Fibroblast of pulmonary artery (primary cell): ENCODE measurements around the gene RUBCN.
"Not testable (repeated sequence)": the region's sequence is repeated elsewhere in the genome, so short reads cannot be mapped to it uniquely, and the experiment has no call there.

Source experiments
- DNase-seq: peaks from one replicate; pipeline ENCODE4 v3.0.0-alpha.2; 2010; ENCODE audit warnings: low read depth
- H3K4me3 ChIP-seq: replicated peaks from 2 replicates; pipeline ENCODE4 v1.5.1; 2011; ENCODE audit warnings: low read depth, mild to moderate bottlenecking, control low read depth, low read length, moderate library complexity

RUBCN gene

DNA sequence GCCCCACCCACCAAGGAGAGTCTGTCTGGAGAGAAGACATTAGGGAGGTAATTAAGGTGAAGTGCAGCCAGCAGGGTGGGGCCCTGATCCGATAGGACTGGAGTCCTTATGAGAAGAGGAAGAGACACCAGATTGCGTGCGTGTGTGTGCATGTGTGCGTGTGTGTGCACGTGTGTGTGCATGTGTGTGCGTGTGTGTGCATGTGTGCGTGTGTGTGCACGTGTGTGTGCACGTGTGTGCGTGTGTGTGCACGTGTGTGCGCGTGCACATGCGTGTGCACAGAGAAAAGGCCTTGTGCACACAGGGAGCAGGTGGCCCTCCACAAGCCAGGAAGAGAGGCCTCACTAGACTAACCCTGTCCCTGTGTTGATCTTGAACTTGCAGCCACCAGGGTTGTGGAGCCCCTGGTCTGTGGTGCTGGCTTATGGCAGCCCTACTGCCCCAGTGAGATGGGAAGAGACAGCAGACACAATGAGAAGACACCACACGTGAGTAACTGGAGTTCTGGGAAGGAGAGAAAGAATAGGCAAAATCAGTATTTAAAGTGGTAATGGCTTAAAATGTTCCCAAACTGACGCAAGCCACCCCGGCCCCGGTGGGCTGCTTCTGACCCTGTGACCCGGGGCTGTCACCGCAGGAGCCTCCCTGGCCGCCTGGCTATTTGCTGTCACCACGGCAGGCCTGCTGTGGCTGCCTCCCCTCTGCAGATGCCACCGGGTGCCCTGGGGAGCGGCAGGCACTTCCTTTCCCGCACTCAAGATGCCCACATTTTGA is 73.2 kb downstream of the RUBCN start:
- not testable (repeated sequence) for H3K4me3 ChIP-seq, DNase-seq

DNA sequence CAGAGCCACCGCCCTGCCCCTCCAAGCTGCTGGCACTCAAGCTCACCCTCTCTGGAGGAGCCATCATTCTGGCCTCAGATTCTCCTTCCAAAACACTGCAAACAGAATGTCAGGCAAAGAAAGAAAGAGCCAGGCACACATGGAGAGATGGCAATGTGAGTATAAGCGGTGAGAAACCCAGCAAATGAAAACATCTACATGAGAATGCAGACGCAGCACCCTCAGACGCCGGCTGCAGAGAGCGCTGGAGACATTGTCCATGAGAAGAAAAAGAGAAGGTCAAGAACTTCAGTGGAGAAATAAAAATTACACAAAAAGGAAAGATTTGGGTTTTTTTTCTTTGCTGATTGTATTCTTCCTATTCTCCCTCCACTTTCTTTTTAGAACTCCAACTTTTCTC is 74.4 kb downstream of the RUBCN start:
- H3K4me3 ChIP-seq, DNase-seq: not testable (repeated sequence)

DNA sequence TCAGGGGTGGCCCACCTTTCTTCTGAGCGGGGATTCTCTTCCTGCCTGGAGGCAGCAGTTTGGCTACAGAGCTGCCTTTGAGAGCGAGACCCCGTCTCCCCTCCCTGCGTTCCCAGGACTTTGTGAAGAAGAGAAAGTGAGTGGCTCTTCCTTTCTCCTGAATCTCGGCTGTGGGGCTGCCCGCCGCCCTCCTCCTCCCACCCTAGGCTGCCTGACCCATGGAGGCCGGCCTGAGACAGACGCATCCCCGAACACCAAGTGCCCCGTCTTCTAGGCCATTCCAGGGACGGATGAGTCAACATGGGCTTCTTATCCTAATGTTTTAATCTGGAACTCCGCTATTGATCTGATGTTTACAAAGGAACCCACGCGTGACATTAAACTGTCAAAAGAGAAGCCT is 74.8 kb downstream of the RUBCN start:
- not testable (repeated sequence) for H3K4me3 ChIP-seq, DNase-seq

DNA sequence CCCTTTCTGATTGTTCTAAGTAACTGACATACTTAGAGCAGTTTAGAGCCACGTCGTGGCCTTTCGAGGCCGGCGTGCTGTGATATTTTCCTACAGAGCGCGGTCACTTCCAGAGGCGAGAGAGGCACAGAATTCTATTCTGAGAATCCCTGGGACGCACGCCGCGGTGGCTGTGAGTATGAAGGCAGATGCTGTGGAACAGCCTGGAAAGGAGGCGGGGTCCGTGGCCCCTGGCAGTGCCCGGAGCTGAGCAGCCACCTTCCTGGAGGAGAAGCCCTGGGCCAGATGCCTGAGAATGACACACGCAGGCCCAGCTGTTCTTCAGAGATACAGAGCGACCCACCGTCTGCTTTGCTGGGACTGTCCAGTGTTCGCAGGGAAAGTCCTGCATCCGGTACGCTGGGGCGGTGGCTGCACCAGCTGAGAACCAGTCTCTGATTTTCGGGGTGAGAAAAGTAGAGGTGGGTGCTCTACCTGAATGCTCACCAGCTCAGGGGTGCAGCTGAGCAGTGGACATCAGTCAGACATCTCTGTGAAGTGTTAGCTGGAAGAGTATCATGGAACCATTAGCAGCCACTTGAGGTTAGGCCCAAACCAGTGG is 75.4 kb downstream of the RUBCN start:
- H3K4me3 ChIP-seq, DNase-seq: not testable (repeated sequence)

DNA sequence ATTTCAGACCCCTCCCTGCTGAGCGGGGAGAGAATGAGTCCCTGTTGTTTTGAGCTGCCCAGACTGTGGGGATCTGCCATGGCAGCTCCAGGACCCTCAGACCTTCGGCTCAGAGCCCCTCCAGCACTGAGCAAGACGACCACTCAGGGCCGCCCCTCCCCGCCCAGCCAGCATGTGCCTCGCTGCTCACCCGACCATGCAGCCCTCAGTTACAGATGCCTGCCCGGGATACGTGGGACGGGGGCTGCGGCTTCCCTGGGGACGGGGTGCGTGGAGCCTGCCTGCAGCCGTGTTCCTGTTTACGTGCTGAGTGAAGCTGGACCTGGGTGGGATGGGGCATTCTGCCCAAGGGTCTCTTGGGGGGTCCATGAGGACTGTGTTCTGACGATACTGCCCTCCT is 77.0 kb downstream of the RUBCN start:
- H3K4me3 ChIP-seq, DNase-seq: not testable (repeated sequence)

DNA sequence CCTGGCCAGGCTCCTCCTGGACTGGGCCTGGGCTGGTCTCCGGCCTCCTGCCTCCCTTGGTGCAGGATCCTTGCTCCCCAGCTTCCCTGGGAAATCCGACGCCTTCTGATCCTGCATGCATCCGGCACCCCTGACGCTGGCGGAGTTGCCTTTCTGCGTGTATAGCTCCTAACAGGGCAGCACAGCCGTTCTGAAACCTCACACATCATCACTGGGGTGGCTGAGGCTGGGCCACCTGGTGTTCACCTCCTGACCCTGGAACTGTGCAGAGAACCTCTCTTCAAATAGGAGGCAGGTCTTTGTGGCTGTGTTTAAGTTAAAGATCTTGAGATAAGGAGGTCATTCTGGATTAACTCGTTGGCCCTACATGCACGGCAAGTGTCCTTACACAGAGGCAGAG is 77.6 kb downstream of the RUBCN start:
- DNase-seq, H3K4me3 ChIP-seq: not testable (repeated sequence)

DNA sequence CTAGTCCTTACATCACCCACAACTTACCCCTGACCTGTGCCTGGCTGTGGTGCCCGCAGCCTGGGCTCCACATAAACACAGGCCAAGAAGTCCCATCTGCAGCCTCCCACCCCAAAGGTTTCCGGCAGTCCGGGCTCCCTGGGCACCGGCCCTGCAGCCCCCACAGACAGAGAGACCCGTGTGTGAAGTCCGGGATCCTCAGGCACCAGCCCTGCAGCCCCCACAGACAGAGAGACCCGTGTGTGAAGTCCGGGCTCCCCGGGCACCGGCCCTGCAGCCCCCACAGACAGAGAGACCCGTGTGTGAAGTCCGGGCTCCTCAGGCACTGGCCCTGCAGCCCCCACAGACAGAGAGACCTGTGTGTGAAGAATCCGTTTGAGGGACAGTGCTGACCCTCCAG is 78.0 kb downstream of the RUBCN start:
- H3K4me3 ChIP-seq, DNase-seq: not testable (repeated sequence)

DNA sequence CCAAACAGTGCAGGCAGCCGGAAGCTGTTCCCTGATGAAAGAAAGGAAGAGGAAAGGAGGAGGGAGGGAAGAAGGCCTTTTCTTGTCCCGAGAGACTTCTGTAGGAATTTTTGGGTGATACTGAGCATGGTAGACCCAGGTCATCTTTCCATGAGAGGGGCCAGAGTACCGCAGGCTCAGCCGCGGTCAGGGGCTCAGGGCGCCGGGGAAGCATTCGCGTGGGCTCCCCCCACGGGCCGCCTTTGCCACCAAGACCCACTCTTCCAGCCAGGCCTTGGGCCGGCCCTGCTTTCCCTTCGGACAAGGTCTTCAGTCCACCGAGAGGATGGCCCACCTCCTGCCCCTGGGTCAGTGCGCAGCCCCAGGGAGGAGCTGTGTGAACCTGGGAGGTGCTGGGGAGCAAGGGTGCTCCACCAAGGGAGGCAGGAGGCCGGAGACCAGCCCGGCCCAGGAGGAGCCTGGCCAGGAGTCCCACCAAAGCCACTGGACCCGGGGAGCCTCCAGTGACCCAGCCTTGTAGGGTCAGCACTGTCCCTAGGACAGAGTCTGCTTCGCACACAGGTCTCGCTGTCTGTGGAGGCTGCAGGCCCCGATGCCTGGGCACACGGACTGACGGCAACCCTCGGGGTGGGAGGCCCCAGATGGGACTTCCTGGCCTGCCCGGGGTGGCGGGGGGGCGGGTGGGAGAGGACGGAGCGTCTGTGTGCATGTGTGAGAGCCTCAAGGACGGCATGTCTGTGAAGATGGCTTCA is 79.0 kb downstream of the RUBCN start:
- not testable (repeated sequence) for DNase-seq, H3K4me3 ChIP-seq

DNA sequence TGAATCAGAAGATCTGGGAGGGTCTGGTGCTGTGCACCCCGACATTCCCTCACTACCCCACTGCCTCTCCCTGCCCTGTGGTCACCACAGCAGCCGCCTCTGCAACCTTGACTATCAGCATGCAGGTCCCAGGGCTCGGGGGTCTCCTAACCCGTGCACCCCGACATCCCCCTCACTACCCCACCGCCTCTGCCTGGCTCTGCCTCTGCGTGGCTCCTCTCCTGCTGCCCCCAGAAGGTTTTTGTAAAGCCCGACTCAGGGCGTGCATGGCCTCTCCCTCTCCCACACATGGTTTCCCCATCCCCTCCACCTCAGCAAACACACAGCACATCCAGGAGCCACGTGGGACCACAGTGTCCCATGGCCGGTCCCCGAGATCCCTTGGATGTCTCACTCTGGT is 79.7 kb downstream of the RUBCN start:
- not testable (repeated sequence) for DNase-seq

DNA sequence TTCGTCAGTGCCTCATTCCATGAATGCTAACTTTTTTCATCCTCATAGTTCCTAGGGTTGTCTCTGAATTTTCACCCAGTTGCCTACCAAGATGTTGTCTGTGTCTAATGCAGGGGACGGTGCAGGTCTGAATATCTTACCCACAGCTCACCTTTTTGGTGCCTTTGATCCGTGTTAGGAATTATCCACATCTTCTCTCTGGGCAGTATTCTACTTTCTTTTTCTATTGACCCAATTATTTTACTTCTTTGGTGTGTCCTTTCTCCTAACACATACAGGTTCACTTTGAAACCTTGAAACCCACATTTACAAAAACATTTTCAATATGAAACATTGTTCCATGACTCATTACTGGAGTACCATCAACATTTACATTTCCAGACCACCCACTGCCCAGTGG is 80.6 kb downstream of the RUBCN start:
- DNase-seq, H3K4me3 ChIP-seq: not testable (repeated sequence)

More for the DNA sequence above, 79.7 kb downstream of the RUBCN start:
- H3K4me3 ChIP-seq = not testable (repeated sequence)

DNA sequence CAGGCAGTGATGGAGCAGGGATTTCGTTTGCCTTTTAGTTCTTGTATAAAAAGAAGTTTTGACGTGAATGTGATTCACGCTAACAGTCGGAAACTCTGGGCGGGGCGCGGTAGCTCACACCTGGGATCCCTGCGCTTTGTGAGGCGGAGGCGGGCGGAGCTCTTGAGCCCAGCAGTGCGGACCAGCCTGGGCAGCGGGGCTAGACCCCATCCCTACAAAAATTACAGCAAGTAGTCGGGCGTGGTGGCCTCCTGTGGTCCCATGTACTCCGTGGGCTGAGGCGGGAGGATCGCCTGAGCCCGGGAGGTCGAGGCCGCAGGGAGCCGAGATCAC is 81.7 kb downstream of the RUBCN start:
- not testable (repeated sequence) for H3K4me3 ChIP-seq, DNase-seq

DNA sequence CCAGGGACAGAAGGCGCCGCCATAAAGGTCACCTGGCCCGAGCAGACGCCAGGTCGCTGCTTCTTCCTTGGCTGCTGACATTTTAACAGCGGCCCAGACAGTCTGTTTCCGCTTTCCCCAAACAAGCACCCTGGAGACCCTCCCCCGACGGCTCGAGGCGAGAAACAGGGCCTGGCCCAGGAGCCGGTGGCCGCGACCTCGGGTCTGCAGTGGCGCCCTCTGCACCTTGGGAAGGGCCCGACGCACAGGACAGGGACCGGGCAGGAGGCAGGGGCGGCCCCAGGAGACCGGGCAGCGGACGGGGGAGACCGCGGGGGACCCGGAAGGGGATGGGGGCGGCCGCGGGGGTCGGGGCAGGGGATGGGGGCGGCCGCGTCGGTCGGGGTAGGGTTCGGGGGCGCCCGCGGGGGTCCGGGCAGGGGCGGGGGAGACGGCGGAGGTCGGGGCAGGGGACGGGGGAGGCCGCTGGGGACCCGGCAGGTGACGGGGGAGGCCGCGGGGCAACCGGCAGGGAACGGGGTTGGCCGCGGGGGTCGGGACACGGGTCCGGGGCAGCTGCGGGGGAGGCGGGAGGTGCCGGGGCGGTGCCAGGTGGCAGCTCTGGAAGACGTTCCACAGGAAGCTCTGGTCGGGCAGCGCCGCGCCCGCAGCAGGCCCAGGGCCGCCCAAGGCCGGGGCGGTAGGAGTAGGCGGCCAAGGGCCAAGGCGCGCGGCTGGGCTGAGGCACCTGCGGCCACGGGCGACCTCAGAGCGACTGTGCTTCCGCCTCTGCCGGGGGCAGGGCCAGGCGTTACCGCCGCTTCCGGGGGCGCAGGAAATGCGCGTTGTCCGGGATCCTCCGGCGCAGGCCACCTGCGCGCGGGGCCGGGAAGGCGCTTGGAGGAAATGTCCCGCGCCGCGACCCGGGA is 82.4 kb downstream of the RUBCN start:
- peak overlapping the region; percentile 21 for H3K4me3 ChIP-seq
- DNase-seq = not testable (repeated sequence)

DNA sequence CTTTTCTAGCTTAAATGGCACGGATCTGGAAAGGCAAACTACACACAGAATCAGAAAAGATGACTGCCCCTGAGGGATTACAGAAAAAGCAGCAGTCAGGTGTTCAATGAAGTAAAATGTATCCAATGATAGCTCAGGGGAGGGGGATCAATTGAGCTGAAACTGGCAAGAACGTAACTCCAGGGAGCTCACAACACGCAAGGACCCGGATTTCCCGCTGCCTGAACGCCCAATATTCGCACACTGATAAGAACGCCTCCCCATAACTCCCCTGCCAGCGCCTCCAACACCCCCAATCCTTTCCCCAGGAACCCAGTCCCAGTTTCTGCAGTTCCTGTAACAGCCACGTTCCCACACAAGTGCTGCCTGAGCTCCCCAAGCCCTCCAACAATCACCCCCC is 83.8 kb downstream of the RUBCN start:
- DNase-seq = not testable (repeated sequence)

DNA sequence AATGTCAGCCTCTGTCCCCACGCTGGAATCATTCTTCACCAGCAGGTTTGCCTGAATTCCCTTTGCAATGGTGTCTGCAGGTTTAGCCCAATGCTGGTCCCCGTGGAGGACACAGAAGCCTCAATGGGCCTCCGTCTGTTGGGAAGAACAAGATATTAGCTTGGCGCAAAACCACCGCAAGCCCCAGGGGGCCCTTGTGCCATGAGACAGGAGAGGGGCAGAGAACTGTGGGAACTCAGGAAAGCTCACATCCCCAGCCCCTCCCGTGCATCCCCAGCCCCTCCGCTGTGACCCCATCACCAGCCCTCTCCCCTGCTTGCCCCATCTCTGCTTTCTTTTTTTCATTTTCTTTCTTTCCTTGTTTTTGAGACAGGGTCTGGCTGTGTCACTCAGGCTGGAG is 89.1 kb downstream of the RUBCN start:
- H3K4me3 ChIP-seq, DNase-seq: not testable (repeated sequence)

More for the DNA sequence above, 83.8 kb downstream of the RUBCN start:
- H3K4me3 ChIP-seq = not testable (repeated sequence)

DNA sequence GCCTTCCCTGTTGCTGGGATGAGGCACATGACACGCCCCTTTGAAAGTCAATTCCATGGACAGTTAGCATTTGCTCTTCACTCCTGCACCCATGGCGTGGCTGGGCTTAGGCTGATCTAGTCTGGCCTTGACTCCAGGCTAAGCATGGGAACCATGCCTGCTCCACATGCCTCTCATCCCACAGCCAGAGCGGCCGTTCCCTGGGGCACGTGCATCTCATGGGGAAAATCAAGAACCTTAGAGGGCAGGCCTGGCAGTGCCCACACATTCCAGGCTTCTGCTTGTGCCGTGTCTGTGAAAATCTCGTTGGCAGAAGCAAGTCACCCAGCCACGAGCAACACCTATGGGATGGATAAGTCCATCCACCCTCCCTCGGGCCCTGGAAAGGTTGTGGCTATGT is 89.5 kb downstream of the RUBCN start:
- DNase-seq, H3K4me3 ChIP-seq: not testable (repeated sequence)

DNA sequence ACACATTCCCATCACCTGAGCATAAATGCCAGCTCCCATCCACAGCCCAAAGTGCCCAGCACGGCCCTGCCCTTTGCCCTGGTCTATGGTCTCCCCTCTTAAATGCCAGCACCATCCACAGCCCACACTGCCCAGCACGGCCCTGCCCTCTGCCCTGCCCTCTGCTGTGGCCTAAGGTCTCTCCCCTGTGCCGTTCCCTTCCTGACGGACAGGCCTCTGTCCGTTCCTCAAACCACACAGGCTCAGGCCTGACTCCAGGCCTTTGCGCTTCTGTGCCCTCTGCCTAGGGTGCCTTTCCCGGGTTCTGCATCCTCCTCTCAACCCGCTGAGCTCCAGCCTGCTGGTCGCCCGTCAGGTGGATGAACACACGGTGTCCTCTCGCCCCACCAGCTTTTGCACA is 90.4 kb downstream of the RUBCN start:
- not testable (repeated sequence) for H3K4me3 ChIP-seq, DNase-seq

DNA sequence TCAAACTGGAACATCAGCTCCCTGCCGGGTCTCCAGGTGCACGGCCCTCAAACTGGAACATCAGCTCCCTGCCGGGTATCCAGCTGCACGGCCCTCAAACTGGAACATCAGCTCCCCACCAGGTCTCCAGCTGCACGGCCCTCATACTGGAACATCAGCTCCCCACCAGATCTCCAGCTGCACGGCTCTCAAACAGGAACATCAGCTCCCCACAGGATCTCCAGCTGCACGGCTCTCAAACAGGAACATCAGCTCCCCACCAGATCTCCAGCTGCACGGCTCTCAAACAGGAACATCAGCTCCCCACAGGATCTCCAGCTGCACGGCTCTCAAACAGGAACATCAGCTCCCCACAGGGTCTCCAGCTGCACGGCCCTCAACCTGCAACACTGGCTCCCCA is 99.1 kb downstream of the RUBCN start:
- not testable (repeated sequence) for H3K4me3 ChIP-seq, DNase-seq
